HepG2 (cell line): ENCODE data around the gene MTHFD2. TPM values are rescaled to one million over a fixed set of nuclear protein-coding genes. Genes with fewer than 3 reads are reported as not detected.

Experiments used
- PHF5A ChIP-seq: IDR thresholded peaks from one replicate; pipeline ENCODE4 v1.6.1; 2018; ENCODE audit warnings: low read depth, missing genetic modification reagents; ENCODE audit not compliant: unreplicated experiment
- RBM22 ChIP-seq: fragments of 200-400 bp; formaldehyde crosslinking; optimal IDR thresholded peaks from 2 replicates; pipeline ENCODE3; 2017; ENCODE audit warnings: mild to moderate bottlenecking, low read length, moderate library complexity
- ZNF749 ChIP-seq: sonication (generic); formaldehyde crosslinking; IDR thresholded peaks from 2 replicates; pipeline ENCODE4 v1.8.0; 2022; ENCODE audit warnings: mild to moderate bottlenecking, missing genetic modification reagents, moderate library complexity, borderline replicate concordance
- ZNF839 ChIP-seq: sonication (generic); formaldehyde crosslinking; IDR thresholded peaks from 2 replicates; pipeline ENCODE4 v1.4.0; 2020; ENCODE audit warnings: missing genetic modification reagents, mild to moderate bottlenecking, borderline replicate concordance
- ZNF879 ChIP-seq: sonication (generic); formaldehyde crosslinking; IDR thresholded peaks from 2 replicates; pipeline ENCODE4 v1.8.1; 2023; ENCODE audit warnings: missing genetic modification reagents
- polyA plus RNA-seq, 8 experiments: library from polyadenylated mRNA; depleted of rRNA in 3 of 8; stranded (reverse) in 7 of 8; unstranded in 1 of 8; fragments of >200 nt; fragmentation: Illumina TruSeq in 4 of 8; extraction: Trizol in 4 of 8; gene quantifications; 2 replicates each; pipeline versions ENCODE4 v1.2.1 to v1.2.3, GENCODE V29; 2011 to 2016; ENCODE audit warnings: low read depth in 4 of 8, missing spikeins in 1 of 8, mixed read lengths in 1 of 8; ENCODE audit not compliant: insufficient read depth in 1 of 8
- total RNA-seq, 5 experiments: library from RNA; depleted of rRNA; stranded (reverse); fragments of >200 nt; fragmentation: Illumina TruSeq; extraction: Trizol; gene quantifications; 2 replicates each; pipeline ENCODE4 v1.2.3, GENCODE V29; 2016; ENCODE audit warnings: low read depth in 1 of 5
- TF ChIP-seq, protein P1 (sequence below): sonication (generic); formaldehyde crosslinking; IDR thresholded peaks from one replicate; pipeline ENCODE4 v1.5.1; 2020; ENCODE audit warnings: mild to moderate bottlenecking, missing genetic modification reagents; ENCODE audit errors: not compliant biosample characterization
- TF ChIP-seq, protein P2 (sequence below): sonication (generic); formaldehyde crosslinking; conservative IDR thresholded peaks from 2 replicates; pipeline ENCODE4 v1.8.0; 2022; ENCODE audit warnings: mild to moderate bottlenecking, moderate library complexity, missing genetic modification reagents
- TF ChIP-seq, protein P3 (sequence below): sonication (generic); formaldehyde crosslinking; IDR thresholded peaks from 2 replicates; pipeline ENCODE4 v1.5.0; 2020; ENCODE audit warnings: mild to moderate bottlenecking, missing genetic modification reagents
- TF ChIP-seq, protein P4 (sequence below): sonication (generic); formaldehyde crosslinking; IDR thresholded peaks from 2 replicates; pipeline ENCODE4 v1.8.1; 2023; ENCODE audit warnings: mild to moderate bottlenecking, missing genetic modification reagents, borderline replicate concordance
- TF ChIP-seq, protein P5 (sequence below): sonication (generic); formaldehyde crosslinking; IDR thresholded peaks from 2 replicates; pipeline ENCODE4 v1.4.0; 2020; ENCODE audit warnings: missing genetic modification reagents
- TF ChIP-seq, protein P6 (sequence below): sonication (generic); formaldehyde crosslinking; IDR thresholded peaks from 2 replicates; pipeline ENCODE4 v1.8.1; 2023; ENCODE audit warnings: mild to moderate bottlenecking, inconsistent platforms, moderate library complexity, missing genetic modification reagents, borderline replicate concordance

The MTHFD2 gene
- total and polyA plus RNA-seq, 2 of the 13 experiments (the other 11 are each of a cell fraction or from before 2014, with no cell fraction given), result 188 to 269 TPM

DNA sequence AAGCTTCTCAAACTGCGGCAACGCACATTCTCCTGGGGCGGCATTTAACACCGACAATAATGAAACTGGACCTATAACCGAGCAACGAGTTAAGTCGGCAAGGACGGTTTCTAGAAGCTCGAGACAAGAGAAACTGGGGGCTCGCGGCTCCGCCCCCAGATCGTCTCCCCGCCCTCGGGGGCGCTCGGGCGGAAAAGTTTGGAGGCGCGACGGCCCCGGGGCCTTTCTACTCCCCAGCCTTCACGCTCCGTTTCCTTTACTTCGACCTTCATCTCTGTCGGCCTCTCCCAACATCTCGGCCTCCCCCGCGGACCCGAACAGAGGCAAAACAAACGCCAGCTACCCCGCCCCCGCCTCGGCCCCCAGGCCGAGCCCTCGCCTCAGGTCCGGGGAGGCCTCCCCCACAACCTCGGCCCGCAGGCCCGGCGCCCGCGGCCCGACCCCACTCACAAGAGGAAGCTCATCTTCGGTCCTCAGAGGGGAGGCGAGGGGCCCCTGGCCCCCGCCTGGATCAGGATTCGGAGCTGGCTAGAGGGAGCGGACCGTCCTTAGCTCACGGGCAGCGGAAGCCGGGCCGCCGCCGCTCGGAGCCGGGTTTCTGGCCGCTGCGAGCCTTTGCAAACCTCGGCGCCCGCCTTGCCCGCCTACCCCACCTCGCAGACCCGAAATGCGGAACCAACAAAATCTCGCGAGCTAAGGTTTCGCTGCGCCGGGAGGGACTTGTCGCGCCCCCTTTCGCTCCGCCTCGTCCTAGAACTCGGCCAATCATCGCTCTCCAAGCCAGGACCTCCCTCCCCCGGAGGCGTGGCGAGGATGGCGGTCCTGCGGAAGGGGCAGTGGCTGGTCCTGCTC, 20.0 kb upstream of the MTHFD2 start, which contains the start of gene MOB1A (continued):
- TF ChIP-seq, protein P1, sequence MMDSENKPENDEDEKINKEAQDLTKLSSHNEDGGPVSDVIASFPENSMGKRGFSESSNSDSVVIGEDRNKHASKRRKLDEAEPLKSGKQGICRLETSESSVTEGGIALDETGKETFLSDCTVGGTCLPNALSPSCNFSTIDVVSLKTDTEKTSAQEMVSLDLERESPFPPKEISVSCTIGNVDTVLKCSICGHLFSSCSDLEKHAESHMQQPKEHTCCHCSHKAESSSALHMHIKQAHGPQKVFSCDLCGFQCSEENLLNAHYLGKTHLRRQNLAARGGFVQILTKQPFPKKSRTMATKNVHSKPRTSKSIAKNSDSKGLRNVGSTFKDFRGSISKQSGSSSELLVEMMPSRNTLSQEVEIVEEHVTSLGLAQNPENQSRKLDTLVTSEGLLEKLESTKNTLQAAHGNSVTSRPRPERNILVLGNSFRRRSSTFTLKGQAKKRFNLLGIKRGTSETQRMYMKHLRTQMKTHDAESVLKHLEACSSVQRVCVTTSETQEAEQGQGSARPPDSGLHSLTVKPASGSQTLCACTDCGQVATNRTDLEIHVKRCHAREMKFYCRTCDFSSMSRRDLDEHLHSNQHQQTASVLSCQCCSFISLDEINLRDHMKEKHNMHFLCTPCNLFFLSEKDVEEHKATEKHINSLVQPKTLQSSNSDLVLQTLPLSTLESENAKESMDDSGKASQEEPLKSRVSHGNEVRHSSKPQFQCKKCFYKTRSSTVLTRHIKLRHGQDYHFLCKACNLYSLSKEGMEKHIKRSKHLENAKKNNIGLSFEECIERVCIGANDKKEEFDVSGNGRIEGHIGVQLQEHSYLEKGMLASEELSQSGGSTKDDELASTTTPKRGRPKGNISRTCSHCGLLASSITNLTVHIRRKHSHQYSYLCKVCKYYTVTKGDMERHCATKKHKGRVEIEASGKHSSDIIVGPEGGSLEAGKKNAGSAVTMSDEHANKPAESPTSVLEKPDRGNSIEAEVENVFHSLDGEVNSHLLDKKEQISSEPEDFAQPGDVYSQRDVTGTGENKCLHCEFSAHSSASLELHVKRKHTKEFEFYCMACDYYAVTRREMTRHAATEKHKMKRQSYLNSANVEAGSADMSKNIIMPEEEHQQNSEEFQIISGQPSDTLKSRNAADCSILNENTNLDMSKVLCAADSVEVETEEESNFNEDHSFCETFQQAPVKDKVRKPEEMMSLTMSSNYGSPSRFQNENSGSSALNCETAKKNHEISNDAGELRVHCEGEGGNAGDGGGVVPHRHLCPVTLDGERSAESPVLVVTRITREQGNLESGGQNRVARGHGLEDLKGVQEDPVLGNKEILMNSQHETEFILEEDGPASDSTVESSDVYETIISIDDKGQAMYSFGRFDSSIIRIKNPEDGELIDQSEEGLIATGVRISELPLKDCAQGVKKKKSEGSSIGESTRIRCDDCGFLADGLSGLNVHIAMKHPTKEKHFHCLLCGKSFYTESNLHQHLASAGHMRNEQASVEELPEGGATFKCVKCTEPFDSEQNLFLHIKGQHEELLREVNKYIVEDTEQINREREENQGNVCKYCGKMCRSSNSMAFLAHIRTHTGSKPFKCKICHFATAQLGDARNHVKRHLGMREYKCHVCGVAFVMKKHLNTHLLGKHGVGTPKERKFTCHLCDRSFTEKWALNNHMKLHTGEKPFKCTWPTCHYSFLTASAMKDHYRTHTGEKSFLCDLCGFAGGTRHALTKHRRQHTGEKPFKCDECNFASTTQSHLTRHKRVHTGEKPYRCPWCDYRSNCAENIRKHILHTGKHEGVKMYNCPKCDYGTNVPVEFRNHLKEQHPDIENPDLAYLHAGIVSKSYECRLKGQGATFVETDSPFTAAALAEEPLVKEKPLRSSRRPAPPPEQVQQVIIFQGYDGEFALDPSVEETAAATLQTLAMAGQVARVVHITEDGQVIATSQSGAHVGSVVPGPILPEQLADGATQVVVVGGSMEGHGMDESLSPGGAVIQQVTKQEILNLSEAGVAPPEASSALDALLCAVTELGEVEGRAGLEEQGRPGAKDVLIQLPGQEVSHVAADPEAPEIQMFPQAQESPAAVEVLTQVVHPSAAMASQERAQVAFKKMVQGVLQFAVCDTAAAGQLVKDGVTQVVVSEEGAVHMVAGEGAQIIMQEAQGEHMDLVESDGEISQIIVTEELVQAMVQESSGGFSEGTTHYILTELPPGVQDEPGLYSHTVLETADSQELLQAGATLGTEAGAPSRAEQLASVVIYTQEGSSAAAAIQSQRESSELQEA (CRISPR knock-in tag), result peak; percentile 85
- TF ChIP-seq, protein P2, sequence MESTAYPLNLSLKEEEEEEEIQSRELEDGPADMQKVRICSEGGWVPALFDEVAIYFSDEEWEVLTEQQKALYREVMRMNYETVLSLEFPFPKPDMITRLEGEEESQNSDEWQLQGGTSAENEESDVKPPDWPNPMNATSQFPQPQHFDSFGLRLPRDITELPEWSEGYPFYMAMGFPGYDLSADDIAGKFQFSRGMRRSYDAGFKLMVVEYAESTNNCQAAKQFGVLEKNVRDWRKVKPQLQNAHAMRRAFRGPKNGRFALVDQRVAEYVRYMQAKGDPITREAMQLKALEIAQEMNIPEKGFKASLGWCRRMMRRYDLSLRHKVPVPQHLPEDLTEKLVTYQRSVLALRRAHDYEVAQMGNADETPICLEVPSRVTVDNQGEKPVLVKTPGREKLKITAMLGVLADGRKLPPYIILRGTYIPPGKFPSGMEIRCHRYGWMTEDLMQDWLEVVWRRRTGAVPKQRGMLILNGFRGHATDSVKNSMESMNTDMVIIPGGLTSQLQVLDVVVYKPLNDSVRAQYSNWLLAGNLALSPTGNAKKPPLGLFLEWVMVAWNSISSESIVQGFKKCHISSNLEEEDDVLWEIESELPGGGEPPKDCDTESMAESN (CRISPR knock-in tag), result 0 out of 2 replicates have a peak, but pooled peaks have one; percentile 19
- TF ChIP-seq, protein P3, sequence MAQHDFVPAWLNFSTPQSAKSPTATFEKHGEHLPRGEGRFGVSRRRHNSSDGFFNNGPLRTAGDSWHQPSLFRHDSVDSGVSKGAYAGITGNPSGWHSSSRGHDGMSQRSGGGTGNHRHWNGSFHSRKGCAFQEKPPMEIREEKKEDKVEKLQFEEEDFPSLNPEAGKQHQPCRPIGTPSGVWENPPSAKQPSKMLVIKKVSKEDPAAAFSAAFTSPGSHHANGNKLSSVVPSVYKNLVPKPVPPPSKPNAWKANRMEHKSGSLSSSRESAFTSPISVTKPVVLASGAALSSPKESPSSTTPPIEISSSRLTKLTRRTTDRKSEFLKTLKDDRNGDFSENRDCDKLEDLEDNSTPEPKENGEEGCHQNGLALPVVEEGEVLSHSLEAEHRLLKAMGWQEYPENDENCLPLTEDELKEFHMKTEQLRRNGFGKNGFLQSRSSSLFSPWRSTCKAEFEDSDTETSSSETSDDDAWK (CRISPR knock-in tag), result no peak
- TF ChIP-seq, protein P4, sequence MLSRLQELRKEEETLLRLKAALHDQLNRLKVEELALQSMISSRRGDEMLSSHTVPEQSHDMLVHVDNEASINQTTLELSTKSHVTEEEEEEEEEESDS (CRISPR knock-in tag), result no peak
- no peak for TF ChIP-seq PHF5A (CRISPR knock-in tag)
- no peak for TF ChIP-seq ZNF879 (CRISPR knock-in tag)
- no peak; the same call in 1 of the 2 replicates for TF ChIP-seq ZNF749
- TF ChIP-seq, protein P5, sequence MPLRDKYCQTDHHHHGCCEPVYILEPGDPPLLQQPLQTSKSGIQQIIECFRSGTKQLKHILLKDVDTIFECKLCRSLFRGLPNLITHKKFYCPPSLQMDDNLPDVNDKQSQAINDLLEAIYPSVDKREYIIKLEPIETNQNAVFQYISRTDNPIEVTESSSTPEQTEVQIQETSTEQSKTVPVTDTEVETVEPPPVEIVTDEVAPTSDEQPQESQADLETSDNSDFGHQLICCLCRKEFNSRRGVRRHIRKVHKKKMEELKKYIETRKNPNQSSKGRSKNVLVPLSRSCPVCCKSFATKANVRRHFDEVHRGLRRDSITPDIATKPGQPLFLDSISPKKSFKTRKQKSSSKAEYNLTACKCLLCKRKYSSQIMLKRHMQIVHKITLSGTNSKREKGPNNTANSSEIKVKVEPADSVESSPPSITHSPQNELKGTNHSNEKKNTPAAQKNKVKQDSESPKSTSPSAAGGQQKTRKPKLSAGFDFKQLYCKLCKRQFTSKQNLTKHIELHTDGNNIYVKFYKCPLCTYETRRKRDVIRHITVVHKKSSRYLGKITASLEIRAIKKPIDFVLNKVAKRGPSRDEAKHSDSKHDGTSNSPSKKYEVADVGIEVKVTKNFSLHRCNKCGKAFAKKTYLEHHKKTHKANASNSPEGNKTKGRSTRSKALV, result no peak
- peak; percentile 30; the same call in 1 of the 2 replicates for TF ChIP-seq ZNF839
- TF ChIP-seq, protein P6, sequence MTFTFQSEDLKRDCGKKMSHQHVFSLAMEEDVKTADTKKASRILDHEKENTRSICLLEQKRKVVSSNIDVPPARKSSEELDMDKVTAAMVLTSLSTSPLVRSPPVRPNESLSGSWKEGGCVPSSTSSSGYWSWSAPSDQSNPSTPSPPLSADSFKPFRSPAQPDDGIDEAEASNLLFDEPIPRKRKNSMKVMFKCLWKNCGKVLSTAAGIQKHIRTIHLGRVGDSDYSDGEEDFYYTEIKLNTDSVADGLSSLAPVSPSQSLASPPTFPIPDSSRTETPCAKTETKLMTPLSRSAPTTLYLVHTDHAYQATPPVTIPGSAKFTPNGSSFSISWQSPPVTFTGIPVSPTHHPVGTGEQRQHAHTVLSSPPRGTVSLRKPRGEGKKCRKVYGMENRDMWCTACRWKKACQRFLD (CRISPR knock-in tag), result 0 out of 2 replicates have a peak, but pooled peaks have one; percentile 39
- no peak for TF ChIP-seq RBM22
